ENCODE results near the gene SAMMSON.

DNA sequence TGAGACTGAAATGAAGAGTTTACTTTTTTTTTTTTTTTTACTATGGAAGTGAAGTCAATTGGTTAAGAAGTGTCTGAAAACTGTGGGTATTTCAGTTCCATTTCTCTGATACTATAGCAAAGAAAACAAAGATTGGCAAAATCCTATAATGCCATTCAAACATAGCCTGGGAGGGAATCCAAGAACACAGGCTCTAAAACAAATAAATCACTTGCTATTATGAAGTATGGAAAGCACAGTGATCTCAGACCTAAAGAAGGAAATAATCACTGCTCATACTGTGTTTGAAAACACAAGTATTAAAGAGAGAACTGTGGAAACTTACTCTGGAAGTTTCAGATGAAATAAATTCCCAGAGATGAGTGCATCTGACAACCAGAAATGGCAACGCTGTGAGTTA lies 12.0 kb downstream of the SAMMSON start:
- TF ChIP-seq, protein P1, sequence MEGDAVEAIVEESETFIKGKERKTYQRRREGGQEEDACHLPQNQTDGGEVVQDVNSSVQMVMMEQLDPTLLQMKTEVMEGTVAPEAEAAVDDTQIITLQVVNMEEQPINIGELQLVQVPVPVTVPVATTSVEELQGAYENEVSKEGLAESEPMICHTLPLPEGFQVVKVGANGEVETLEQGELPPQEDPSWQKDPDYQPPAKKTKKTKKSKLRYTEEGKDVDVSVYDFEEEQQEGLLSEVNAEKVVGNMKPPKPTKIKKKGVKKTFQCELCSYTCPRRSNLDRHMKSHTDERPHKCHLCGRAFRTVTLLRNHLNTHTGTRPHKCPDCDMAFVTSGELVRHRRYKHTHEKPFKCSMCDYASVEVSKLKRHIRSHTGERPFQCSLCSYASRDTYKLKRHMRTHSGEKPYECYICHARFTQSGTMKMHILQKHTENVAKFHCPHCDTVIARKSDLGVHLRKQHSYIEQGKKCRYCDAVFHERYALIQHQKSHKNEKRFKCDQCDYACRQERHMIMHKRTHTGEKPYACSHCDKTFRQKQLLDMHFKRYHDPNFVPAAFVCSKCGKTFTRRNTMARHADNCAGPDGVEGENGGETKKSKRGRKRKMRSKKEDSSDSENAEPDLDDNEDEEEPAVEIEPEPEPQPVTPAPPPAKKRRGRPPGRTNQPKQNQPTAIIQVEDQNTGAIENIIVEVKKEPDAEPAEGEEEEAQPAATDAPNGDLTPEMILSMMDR (IDR thresholded peaks at IDR 0.05; ENCODE audit: insufficient read depth, low read length), result no peak
- TF ChIP-seq, protein P2, sequence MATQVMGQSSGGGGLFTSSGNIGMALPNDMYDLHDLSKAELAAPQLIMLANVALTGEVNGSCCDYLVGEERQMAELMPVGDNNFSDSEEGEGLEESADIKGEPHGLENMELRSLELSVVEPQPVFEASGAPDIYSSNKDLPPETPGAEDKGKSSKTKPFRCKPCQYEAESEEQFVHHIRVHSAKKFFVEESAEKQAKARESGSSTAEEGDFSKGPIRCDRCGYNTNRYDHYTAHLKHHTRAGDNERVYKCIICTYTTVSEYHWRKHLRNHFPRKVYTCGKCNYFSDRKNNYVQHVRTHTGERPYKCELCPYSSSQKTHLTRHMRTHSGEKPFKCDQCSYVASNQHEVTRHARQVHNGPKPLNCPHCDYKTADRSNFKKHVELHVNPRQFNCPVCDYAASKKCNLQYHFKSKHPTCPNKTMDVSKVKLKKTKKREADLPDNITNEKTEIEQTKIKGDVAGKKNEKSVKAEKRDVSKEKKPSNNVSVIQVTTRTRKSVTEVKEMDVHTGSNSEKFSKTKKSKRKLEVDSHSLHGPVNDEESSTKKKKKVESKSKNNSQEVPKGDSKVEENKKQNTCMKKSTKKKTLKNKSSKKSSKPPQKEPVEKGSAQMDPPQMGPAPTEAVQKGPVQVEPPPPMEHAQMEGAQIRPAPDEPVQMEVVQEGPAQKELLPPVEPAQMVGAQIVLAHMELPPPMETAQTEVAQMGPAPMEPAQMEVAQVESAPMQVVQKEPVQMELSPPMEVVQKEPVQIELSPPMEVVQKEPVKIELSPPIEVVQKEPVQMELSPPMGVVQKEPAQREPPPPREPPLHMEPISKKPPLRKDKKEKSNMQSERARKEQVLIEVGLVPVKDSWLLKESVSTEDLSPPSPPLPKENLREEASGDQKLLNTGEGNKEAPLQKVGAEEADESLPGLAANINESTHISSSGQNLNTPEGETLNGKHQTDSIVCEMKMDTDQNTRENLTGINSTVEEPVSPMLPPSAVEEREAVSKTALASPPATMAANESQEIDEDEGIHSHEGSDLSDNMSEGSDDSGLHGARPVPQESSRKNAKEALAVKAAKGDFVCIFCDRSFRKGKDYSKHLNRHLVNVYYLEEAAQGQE (IDR thresholded peaks at IDR 0.05; ENCODE audit: insufficient replicate concordance, low read depth), result no peak
